ENCODE data around the gene CAPZB.

CAPZB gene

GRCh38 chr1:19485362-19486187, at the start of gene CAPZB:
TSS of gene CAPZB (minus strand) at chr1:19485539. CDS start at chr1:19485438, 101 bp downstream.
- peak; percentile 4; the same call in 1 of the 2 replicates for TF ChIP-seq ZFX (IDR thresholded peaks at IDR 0.05)
- no peak for TF ChIP-seq CTCF (conservative IDR thresholded peaks at IDR 0.05)

GRCh38 chr1:19534281-19534680, 48.9 kb upstream of the CAPZB start:
- no peak overlapping the region for H3K27ac ChIP-seq
- TF ChIP-seq ZFX (IDR thresholded peaks at IDR 0.05) = no peak
- TF ChIP-seq CTCF (conservative IDR thresholded peaks at IDR 0.05) = no peak

More at GRCh38 chr1:19485362-19486187, at the start of gene CAPZB:
- H3K27ac ChIP-seq = peak within 1 kb of the TSS; percentile 99

GRCh38 chr1:19533626-19534025, 48.3 kb upstream of the CAPZB start:
- TF ChIP-seq CTCF (conservative IDR thresholded peaks at IDR 0.05) (no peak), ZFX (IDR thresholded peaks at IDR 0.05) (no peak)
- H3K27ac ChIP-seq = no peak overlapping the region

GRCh38 chr1:19532519-19532918, 47.2 kb upstream of the CAPZB start:
- TF ChIP-seq ZFX (IDR thresholded peaks at IDR 0.05) = no peak
- no peak for TF ChIP-seq CTCF (conservative IDR thresholded peaks at IDR 0.05)
- H3K27ac ChIP-seq = no peak overlapping the region

GRCh38 chr1:19529664-19530063, 44.3 kb upstream of the CAPZB start:
- H3K27ac ChIP-seq = no peak overlapping the region
- no peak for TF ChIP-seq ZFX (IDR thresholded peaks at IDR 0.05)
- no peak for TF ChIP-seq CTCF (conservative IDR thresholded peaks at IDR 0.05)

- no peak for TF ChIP-seq CTCF (conservative IDR thresholded peaks at IDR 0.05)
- TF ChIP-seq ZFX (IDR thresholded peaks at IDR 0.05) = no peak
- no peak overlapping the region for H3K27ac ChIP-seq
Measured at GRCh38 chr1:19528438-19528837, 43.1 kb upstream of the CAPZB start.
